Type B pancreatic cell (in vitro differentiated cells): Measurements from ENCODE around the gene GMDS. TPM values are rescaled to one million over a fixed set of nuclear protein-coding genes. Genes with fewer than 3 reads are reported as not detected.

ENCODE experiments used
- DNase-seq: peaks from one replicate; pipeline ENCODE4 v3.0.0; 2021; ENCODE audit warnings: mixed read lengths; ENCODE audit not compliant: unreplicated experiment; ENCODE audit errors: extremely low spot score
- H3K27ac Mint-ChIP-seq: 2 replicates; pipeline ENCODE4 v1.8.0; 2021; ENCODE audit warnings: mild to moderate bottlenecking, mixed read lengths
- H3K27me3 Mint-ChIP-seq: 2 replicates; pipeline ENCODE4 v1.8.0; 2021; ENCODE audit warnings: mixed read lengths
- H3K36me3 Mint-ChIP-seq: 2 replicates; pipeline ENCODE4 v1.8.0; 2021; ENCODE audit warnings: mixed read lengths
- H3K4me1 Mint-ChIP-seq: one replicate; pipeline ENCODE4 v1.8.0; 2021; ENCODE audit warnings: mixed read lengths; ENCODE audit not compliant: unreplicated experiment
- H3K4me3 Mint-ChIP-seq: 2 replicates; pipeline ENCODE4 v1.8.0; 2021; ENCODE audit warnings: mild to moderate bottlenecking, mixed read lengths
- H3K9me3 Mint-ChIP-seq: 2 replicates; pipeline ENCODE4 v1.8.0; 2021; ENCODE audit warnings: mixed read lengths
- total RNA-seq: library from RNA; stranded (reverse); gene quantifications from 2 replicates; pipeline ENCODE4 v1.2.1, GENCODE V29; 2021; ENCODE audit warnings: low replicate concordance
- TF ChIP-seq, protein P1 (sequence below): fragments of 200-600 bp; sonication (generic); conservative IDR thresholded peaks from 2 replicates; pipeline ENCODE4 v1.5.0; 2021; ENCODE audit warnings: antibody characterized with exemption, mild to moderate bottlenecking

Gene GMDS
- total RNA-seq, 1 donor from 2014 or later = 41.3 TPM

DNA sequence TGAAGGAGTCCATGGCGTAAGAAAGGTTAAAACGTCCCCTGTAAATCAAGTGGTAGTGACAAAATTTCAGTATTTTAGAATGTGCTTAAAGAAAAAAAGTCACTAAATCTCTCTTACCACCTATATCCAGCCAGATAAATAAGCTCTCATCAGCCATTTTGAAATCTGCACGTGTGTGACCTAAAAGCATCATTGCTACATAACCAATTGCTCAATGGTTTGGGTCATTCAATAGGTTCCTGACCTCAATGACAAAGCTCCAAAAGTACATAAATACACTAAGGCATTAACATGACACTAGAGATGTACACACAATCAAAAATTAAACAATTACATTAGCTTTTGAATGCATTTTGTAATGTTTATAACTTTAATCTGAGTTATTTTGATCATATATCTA lies 272.4 kb downstream of the GMDS start:
- Mint-ChIP-seq H3K36me3 (no peaks in the 10 kb centered on the region), H3K4me3 (no peak overlapping the region), H3K27me3 (no peaks in the 10 kb centered on the region), H3K27ac (no peak overlapping the region), H3K4me1 (peaks cover 19% of the 10 kb centered on the region), H3K9me3 (no peaks in the 10 kb centered on the region)
- DNase-seq = no peak
- TF ChIP-seq, protein P1, sequence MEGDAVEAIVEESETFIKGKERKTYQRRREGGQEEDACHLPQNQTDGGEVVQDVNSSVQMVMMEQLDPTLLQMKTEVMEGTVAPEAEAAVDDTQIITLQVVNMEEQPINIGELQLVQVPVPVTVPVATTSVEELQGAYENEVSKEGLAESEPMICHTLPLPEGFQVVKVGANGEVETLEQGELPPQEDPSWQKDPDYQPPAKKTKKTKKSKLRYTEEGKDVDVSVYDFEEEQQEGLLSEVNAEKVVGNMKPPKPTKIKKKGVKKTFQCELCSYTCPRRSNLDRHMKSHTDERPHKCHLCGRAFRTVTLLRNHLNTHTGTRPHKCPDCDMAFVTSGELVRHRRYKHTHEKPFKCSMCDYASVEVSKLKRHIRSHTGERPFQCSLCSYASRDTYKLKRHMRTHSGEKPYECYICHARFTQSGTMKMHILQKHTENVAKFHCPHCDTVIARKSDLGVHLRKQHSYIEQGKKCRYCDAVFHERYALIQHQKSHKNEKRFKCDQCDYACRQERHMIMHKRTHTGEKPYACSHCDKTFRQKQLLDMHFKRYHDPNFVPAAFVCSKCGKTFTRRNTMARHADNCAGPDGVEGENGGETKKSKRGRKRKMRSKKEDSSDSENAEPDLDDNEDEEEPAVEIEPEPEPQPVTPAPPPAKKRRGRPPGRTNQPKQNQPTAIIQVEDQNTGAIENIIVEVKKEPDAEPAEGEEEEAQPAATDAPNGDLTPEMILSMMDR = no peak

DNA sequence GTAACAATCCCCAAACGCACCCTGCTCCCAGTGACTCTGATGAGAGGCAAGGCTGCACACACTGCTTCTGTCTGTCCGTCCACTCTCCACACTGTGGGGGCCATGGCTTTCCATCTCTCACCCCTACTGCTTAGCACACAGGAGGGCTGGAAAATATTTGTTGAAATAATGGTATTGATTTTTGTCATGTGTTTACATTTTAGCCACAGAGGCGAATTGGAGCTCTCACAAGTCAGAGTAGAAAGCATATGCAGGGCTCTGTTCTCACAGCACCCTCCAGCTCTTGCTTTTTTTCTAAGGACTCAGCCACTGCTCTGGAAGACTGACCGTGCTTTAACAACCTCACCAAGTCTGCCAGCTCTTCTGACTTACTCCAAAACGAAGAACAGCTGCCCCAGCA lies 273.8 kb downstream of the GMDS start:
- Mint-ChIP-seq H3K27ac (no peak overlapping the region), H3K9me3 (no peaks in the 10 kb centered on the region), H3K27me3 (no peaks in the 10 kb centered on the region), H3K4me3 (no peak overlapping the region), H3K36me3 (peaks cover under 1% of the 10 kb centered on the region), H3K4me1 (peaks cover 22% of the 10 kb centered on the region)
- no peak for DNase-seq
- TF ChIP-seq, protein P1 = no peak

DNA sequence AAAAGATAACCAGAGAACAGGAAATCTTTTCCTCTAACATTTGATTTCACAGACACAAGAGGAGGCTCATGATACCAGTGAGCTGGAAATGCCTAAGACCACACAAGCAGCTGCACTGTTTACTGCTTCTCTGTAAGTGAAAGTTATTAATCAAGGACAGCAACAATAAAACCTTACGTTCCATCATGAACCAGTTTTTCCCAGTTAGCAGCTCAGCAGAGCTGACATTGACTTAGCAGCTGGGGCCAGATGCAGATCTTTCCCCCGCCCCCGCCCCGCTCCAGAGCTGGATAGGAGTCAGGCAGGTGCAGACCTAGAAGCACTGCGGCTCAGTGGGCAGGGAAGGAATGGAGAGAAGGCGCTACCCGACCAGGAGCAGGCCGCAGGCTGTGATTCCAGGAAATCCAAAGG lies 275.2 kb downstream of the GMDS start:
- no peaks in the 10 kb centered on the region for H3K27me3 Mint-ChIP-seq
- no peaks in the 10 kb centered on the region for H3K9me3 Mint-ChIP-seq
- no peak overlapping the region for H3K4me3 Mint-ChIP-seq
- peak overlapping the region; percentile 77 for H3K27ac Mint-ChIP-seq
- H3K36me3 Mint-ChIP-seq = peaks cover 5% of the 10 kb centered on the region
- TF ChIP-seq, protein P1 = no peak
- H3K4me1 Mint-ChIP-seq = peaks cover 22% of the 10 kb centered on the region
- no peak for DNase-seq

DNA sequence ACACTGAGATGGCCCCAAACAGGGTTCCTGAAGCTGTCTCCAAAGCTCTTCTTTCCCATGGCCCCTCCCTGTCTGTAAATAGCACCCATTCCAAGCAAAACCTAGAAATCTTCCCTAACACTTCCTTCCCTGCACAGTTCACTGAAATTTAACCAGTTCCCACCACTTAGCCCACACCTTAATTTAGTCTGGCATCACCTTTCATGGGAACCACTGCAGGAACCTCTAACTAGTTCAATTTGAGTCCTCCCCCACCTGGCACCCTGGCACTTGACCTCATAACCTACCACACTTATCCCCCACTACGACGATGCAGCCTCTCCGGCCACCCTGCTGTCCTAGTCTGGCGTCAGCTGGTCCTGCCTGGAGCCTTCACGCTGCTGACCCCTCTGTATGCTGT lies 278.7 kb downstream of the GMDS start:
- peaks cover 5% of the 10 kb centered on the region for H3K36me3 Mint-ChIP-seq
- no peaks in the 10 kb centered on the region for H3K27me3 Mint-ChIP-seq
- no peak overlapping the region for H3K4me3 Mint-ChIP-seq
- TF ChIP-seq, protein P1 = no peak
- DNase-seq = no peak
- H3K27ac Mint-ChIP-seq = no peak overlapping the region
- no peaks in the 10 kb centered on the region for H3K9me3 Mint-ChIP-seq
- peaks cover 20% of the 10 kb centered on the region for H3K4me1 Mint-ChIP-seq

DNA sequence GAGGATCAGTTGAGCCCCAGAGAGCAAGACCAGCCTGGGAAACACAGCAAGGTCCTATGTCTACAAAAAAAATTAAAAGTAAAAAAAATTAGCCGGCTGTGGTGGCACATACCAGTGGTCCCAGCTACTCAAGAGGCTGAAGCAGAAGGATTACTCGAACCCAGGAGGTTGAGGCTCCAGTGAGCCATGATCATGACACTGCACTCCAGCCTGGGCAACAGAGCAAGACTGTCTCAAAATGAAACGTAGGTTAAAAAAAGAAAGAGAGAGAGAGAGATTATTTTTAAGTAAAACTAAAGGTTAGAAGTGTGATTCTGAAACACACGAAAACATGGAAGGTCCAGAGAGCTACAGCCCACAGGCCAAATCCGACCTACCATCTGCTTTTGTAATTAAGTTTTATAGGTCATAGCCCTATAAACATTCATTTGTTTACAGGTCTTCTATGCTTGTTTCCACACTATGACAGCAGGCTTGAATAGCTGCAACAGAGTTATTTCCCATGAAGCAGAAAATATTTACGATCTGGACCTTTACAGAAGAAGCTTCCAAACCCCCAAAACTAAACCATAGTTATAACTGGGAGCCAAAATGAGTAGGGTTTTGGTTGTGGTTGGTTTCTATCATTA lies 279.7 kb downstream of the GMDS start:
- Mint-ChIP-seq H3K4me1 (peaks cover 17% of the 10 kb centered on the region), H3K27me3 (no peaks in the 10 kb centered on the region), H3K4me3 (no peak overlapping the region), H3K9me3 (no peaks in the 10 kb centered on the region), H3K27ac (no peak overlapping the region), H3K36me3 (peaks cover 5% of the 10 kb centered on the region)
- no peak for DNase-seq
- TF ChIP-seq, protein P1 = no peak

DNA sequence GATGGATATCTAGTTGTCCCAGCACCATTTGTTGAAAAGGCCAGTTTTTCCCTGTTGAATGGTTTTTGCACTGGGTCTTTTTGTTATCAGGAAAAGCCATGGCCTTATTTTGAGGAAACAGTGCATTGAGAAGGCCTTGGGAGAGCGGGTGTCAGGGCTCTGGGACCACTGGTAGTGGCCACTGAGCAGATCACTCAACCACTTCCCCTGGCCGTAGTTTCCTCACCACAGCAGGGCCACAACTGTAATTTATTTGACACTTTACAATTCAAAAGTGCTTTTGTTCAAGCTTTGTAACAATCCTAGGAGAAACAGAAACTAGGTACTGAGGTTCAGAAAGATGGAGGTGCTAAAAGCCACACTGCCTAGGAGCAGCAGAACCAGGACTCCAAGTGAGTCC lies 281.8 kb downstream of the GMDS start:
- TF ChIP-seq, protein P1 = no peak
- H3K9me3 Mint-ChIP-seq = no peaks in the 10 kb centered on the region
- no peak overlapping the region for H3K27ac Mint-ChIP-seq

More for the DNA sequence above, 281.8 kb downstream of the GMDS start:
- no peak for DNase-seq
- Mint-ChIP-seq H3K4me1 (peaks cover 7% of the 10 kb centered on the region), H3K36me3 (peaks cover 5% of the 10 kb centered on the region), H3K4me3 (no peak overlapping the region), H3K27me3 (no peaks in the 10 kb centered on the region)
